GM21737 (cell line): ENCODE results near the gene OS9.
"Not testable (repeated sequence)": the region's sequence is repeated elsewhere in the genome, so short reads cannot be mapped to it uniquely, and the experiment has no call there.

Experiments
- ATAC-seq: cut with Tn5 transposase; IDR thresholded peaks from one replicate; pipeline ENCODE4 v1.9.1; 2021; ENCODE audit warnings: mild to moderate bottlenecking, moderate library complexity; ENCODE audit not compliant: unreplicated experiment

The OS9 gene, protein sequence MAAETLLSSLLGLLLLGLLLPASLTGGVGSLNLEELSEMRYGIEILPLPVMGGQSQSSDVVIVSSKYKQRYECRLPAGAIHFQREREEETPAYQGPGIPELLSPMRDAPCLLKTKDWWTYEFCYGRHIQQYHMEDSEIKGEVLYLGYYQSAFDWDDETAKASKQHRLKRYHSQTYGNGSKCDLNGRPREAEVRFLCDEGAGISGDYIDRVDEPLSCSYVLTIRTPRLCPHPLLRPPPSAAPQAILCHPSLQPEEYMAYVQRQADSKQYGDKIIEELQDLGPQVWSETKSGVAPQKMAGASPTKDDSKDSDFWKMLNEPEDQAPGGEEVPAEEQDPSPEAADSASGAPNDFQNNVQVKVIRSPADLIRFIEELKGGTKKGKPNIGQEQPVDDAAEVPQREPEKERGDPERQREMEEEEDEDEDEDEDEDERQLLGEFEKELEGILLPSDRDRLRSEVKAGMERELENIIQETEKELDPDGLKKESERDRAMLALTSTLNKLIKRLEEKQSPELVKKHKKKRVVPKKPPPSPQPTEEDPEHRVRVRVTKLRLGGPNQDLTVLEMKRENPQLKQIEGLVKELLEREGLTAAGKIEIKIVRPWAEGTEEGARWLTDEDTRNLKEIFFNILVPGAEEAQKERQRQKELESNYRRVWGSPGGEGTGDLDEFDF

DNA sequence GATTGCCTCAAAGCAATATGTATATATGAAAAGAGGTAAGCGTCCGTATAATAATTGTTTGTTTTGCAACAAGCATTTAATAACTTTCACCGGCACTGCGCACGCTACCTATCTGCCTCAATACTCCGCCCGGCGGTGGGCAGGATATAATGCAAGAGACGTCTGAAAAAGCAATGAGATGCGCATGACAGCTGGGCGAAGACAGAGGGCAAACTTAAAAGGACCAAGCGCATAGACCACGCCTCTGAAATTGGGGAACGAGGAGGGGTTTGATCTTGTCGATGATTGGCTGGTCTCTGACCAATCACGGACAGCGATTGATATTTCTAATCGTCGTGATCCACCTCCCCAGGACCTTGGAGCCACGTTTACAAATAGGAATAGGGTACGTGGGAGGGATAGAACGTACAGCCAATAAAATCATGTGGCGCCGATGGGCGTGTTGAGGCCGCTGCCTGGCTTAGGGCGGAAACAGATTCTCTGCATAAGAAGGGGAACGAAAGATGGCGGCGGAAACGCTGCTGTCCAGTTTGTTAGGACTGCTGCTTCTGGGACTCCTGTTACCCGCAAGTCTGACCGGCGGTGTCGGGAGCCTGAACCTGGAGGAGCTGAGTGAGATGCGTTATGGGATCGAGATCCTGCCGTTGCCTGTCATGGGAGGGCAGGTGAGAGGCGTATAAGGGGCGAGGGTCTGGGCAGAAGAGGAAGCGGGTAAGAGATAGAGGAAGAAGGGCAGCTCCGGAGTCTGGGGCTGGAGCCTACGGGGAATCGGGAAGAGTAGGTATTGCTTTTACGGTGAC lies at the start of gene OS9:
OS9 (plus strand) TSS at position 474 of the 800 bp plus-strand sequence; CDS start at position 504, 30 bp downstream.
- peak; percentile 96 for ATAC-seq

DNA sequence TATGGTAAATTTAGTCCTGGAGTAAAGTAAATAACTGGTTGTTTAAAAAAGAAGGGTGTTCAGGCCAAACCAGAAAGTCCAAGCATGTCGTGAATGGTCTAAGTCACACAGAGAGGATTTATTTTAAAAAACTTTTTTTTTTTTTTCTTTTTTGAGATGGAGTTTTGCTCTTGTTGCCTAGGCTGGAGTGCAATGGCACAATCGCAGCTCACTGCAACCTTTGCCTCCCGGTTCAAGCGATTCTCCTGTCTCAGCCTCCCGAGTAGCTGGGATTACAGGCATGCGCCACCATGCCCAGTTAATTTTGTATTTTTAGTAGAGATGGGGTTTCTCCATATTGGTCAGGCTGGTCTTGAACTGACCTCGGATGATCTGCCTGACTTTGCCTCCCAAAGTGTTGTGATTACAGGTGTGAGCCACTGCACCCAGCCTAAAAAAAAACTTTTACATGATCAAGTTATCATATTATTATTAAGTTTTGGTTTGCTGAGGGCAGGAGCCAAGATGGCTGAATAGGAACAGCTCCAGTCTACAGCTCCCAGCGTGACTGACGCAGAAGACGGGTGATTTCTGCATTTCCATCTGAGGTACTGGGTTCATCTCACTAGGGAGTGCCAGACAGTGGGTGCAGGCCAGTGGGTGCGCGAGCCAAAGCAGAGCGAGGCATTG lies 47.8 kb upstream of the OS9 start:
- ATAC-seq, result not testable (repeated sequence)

DNA sequence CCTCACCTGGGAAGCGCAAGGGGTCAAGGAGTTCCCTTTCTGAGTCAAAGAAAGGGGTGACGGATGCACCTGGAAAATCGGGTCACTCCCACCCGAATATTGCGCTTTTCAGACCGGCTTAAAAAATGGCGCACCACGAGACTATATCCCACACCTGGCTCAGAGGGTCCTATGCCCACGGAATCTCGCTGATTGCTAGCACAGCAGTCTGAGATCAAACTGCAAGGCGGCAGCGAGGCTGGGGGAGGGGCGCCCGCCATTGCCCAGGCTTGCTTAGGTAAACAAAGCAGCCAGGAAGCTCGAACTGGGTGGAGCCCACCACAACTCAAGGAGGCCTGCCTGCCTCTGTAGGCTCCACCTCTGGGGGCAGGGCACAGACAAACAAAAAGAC lies 47.3 kb upstream of the OS9 start:
- ATAC-seq, result not testable (repeated sequence)

DNA sequence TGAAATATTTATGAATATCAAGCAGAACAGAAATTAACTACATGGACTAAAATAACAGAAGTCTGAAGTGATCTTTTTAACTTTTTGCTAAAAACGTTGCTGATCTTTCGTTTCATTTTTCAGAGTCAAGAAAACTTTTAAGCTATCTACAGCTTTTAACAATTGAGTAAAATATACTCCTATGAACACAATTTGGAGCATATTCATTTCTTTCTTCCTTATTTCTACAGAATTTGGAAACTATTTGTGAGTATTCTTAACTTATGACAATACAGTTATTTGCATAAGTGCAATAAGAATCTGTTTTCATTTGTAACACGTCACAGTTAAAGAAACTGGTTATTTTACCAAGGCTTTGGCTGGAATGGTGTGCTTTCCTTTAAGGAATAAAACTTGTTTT lies 39.9 kb upstream of the OS9 start:
- no peak for ATAC-seq

DNA sequence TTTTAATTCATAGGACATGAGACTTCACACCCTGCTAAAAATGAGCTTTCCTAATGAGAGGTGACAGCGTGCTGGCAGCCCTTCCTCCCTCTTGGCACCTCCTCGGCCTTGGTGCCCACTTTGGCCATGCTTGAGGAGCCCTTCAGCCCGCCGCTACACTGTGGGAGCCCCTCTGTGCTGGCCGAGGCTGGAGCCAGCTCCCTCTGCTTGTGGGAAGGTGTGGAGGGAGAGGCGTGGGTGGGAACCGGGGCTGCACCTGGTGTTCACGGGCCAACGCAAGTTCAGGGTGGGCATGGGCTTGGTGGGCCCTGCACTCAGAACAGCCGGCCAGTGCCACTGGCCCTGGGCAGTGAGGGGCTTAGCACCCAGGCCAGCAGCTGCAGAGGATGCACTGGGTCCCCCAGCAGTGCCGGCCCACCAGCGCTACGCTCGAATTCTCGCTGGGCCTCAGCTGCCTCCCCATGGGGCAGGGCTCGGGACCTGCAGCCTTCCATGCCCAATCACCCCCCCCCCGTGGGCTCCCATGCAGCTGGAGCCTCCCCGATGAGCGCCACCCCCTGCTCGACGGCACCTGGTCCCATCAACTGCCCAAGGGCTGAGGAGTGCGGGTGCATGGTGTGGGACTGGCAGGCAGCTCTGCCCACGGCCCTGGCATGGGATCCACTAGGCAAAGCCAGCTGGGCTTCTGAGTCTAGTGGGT lies 38.2 kb upstream of the OS9 start:
- ATAC-seq, result no peak

DNA sequence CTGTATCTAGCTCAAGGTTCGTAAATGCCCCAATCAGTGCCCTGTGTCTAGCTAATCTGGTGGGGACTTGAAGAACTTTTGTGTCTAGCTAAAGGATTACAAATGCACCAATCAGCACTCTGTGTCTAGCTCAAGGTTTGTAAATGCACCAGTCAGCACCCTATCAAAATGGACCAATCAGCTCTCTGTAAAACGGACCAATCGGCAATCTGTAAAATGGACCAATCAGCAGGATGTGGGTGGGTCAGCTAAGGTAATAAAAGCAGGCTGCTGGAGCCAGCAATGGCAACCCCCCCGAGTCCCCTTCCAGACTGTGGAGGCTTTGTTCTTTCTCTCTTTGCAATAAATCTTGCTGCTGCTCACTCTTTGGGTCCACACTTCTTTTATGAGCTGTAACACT lies 37.5 kb upstream of the OS9 start:
- not testable (repeated sequence) for ATAC-seq

DNA sequence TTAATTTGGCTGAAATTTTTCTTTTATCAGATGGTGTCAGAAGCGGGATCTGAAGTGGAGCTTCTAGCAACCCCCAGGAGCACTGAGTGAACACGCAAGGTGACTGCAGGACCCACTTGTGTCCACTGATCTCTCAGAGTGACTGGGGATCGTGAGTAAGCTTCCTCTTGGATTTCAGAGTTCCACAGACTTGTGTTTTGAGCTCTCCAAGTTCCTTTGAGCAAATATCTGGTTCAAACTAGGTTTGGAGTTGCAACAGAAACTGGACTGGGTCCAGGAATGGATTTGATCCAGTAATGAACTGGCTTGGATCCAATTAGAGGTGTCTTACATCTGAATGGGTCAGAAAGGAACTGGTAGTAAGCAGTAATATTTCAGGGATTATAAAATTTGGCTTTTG lies 36.2 kb upstream of the OS9 start:
- ATAC-seq, result no peak

DNA sequence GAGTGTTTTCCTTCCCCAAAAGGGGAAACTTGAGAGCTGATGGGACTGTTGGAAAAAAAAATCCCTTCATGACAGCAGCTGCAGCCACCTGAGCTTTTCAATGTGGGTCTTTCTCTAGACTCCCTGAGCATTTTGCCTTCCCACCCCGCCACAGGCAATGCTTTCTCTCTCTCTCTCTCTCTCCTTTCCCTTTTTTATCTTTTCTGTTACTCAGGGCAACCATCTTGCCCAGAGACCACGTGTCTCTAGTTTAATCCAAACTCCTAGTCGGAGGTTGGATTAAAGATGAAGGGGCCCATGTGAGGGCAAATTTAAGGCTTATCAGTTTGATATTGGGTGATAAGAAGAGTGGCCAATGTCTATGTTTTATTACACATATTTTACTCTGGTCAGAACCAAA lies 35.0 kb upstream of the OS9 start:
- ATAC-seq, result no peak

DNA sequence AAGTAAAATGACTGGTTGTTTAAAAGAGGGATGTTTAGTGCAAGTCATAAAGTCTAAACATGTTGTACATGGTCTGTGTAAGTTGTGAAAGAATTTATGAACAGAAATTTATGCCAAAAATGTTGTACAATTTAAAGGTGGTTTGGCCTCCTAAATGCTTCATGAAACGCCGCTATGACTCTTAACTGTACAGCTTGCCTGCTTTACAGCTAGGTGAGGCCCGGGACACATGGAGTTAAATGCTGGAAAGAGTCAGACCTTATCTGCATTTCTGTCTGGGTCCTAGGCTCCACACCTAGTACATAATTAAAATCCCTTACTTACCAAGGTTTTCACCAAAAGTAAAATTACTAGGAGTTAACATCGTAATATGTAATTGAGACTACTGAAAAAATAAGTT lies 32.6 kb upstream of the OS9 start:
- ATAC-seq, result no peak

DNA sequence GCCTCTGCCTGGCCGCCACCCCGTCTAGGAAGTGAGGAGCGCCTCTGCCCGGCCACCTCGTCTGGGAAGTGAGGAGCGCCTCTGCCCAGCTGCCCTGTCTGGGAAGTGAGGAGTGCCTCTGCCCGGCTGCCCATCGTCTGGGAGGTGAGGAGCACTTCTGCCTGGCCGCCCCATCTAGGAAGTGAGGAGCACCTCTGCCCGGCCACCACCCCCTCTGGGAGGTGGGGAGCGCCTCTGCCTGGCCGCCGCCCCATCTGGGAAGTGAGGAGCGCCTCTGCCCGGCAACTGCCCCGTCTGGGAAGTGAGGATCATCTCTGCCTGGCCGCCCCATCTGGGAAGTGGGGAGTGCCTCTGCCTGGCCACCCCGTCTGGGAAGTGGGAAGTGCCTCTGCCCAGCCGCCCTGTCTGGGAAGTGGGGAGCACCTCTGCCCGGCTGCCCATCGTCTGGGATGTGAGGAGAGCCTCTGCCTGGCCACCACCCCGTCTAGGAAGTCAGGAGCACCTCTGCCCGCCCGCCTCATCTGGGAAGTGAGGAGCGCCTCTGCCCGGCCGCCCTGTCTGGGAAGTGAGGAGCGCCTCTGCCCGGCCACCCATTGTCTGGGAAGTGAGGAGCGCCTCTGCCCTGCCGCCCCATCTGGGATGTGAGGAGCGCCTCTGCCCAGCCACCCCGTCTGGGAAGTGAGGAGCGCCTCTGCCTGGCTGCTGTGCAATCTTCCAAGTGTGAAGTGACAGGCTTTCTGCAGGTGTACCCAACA lies 28.7 kb upstream of the OS9 start:
- ATAC-seq, result not testable (repeated sequence)

DNA sequence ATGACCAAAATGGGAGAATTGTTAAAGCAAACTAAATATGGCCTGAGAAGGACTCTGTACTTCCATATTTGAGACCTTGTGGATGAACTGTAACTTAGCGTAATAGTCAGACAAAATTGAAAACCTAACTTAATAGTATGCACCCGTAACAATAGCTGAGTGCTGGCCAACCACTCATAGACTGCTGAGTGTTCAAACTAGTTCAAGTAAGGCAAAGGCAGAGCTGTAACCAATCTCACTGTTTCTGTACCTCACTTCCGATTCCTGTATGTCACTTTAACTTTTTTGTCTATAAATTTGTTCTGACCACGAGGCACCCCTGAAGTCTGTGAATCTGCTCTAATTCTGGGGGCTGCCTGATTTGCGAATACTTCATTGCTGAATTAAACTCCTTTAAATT lies 27.0 kb upstream of the OS9 start:
- ATAC-seq, result no peak

DNA sequence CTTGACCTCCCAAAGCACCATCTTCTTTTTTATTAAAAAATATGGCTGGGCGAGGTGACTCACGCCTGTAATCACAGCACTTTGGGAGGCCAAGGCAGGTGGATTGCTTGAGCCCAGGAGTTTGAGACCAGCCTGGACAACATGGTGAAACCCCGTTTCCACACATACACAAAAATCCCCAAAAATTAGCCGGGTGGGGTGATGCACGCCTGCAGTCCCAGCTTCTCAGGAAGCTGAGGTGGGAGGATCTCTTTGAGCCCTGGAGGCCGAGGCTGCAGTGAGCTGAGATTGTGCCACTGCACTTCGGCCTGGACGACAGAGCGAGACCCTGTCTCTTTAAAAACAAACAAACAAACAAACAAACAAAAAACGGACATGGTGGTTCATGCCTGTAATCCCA lies 24.2 kb upstream of the OS9 start:
- not testable (repeated sequence) for ATAC-seq

DNA sequence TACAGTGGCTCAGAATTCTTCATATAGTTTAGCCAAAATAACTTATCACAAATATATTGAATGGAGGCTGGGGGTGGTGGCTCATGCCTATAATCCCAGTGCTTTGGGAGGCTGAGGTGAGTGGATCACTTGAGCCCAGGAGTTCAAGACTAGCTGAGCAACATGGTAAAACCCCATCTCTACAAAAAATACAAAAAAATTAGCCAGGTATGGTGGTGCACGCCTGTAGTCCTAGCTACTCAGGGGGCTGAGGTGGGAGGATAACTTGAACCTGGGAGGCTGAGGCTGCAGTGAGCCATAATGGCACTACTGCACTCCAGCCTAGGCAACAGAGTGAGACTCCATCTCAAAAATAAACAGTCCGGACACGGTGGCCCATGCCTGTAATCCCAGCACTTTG lies 22.1 kb upstream of the OS9 start:
- ATAC-seq, result not testable (repeated sequence)

DNA sequence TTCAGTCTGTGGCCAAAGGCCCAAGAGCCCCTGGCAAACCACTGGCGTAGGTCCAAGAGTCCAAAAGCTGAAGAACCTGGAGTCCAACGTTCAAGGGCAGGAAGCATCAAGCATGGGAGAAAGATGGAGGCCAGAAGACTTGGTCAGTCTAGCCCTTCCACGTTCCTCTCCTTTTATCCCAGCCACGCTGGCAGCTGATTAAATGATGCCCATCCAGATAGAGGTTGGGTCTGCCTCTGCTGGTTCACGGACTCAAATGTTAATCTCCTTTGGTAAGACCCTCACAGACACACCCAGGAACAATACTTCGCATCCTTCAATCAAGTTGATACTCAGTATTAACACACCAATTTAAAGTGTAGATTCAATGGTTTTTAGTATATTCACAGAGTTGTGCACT lies 21.1 kb upstream of the OS9 start:
- no peak for ATAC-seq

DNA sequence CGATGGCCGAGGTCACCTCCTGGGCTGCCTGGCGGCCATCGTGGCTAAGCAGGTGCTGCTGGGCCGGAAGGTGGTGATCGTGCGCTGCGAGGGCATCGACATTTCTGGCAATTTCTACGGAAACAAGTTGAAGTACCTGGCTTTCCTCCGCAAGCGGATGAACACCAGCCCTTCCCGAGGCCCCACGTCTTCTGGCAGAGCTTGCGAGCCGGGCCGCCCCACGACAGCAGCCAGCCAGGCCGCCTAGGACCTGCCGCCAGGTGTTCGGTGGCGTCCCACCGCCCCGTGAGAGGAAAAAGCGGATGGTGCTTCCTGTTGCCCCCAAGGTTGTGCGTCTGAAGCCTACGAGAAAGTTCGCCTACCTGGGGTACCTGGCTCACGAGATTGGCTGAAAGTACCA lies 19.2 kb upstream of the OS9 start:
- no peak for ATAC-seq

DNA sequence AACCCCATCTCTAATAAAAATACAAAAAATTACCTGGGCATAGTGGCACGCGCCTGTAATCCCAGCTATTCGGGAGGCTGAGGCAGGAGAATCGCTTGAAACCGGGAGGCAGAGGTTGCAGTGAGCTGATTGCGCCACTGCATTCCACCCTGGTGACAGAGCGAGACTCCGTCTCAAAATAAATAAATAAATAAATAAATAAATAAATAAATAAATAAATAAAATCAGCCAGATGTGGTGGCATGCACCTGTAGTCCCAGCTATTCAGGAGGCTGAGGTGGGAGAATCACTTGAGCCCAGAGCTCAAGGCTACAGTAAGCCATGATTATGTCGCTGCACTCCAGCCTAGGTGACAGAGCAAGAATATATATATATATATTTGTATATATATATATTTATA lies 16.0 kb upstream of the OS9 start:
- ATAC-seq, result not testable (repeated sequence)

DNA sequence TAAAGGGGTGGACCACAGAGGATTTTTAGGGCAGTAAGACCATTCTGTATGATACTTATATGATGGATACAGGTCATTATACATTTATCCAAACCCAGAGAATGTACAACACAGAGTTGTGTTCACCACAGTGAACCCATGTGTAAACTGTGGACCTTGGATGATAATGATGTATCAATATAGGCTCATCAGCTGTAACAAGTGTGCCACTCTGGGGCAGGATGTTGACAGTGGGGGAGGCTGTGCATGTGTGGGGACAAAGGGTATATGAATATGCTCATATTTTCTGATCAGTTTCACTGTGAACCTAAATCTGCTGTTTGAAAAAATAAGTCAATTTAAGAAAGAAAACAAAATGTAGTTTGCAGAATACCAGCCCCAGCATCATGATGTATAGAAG lies 14.2 kb upstream of the OS9 start:
- no peak for ATAC-seq

DNA sequence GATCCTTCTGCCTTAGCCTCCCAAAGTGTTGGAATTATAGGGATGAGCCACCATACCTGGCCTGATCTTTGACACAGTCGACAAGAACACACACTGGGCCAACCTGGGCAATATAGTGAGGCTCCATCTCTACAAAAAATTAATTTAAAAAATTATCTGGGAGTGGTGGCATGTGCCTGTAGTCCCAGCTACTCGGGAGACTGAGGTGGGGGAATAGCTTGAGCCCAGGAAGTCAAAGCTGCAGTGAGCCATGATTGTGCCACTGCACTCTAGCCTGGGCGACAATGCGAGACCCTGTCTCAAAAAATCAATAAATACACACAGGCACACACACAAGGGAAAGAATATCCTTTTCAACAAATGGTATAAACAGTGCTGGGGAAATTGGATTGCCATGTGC lies 6.1 kb upstream of the OS9 start:
- ATAC-seq, result no peak

DNA sequence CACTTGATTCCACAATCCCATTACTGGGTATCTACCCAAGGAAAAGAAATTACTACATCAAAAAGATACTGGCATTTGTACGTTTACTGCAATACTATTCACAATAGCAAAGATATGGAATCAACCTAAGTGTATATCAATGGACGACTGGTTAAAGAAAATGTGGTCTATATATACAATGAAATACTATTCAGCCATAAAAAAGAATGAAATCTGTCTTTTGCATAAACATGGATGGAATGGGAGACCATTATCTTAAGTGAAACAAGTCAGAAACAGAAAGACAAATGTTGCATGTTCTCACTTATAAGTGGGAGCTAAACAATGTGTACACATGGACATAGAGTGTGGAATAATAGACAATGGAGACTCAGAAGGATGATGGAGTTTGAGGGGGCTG lies 5.0 kb upstream of the OS9 start:
- no peak for ATAC-seq

DNA sequence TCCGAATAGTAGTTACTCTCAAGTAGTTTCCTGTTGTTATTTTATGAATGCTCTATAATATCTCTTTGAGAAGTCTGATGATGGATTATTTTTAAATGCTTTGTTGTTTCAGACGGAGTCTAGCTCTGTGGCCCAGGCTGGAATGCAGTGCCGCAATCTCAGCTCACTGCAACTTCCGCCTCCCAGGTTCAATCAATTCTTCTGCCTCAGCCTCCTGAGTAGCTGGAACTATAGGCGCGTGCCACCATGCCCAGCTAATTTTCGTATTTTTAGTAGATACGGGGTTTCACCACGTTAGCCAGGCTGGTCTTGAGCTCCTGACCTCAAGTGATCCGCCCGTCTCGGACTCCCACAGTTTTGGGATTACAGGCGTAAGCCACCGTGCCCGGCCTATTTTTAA lies 1.4 kb upstream of the OS9 start:
- no peak for ATAC-seq
